ENCODE measurements around the gene COA1.
"Not testable (repeated sequence)": the region's sequence is repeated elsewhere in the genome, so short reads cannot be mapped to it uniquely, and the experiment has no call there.

The COA1 gene

DNA sequence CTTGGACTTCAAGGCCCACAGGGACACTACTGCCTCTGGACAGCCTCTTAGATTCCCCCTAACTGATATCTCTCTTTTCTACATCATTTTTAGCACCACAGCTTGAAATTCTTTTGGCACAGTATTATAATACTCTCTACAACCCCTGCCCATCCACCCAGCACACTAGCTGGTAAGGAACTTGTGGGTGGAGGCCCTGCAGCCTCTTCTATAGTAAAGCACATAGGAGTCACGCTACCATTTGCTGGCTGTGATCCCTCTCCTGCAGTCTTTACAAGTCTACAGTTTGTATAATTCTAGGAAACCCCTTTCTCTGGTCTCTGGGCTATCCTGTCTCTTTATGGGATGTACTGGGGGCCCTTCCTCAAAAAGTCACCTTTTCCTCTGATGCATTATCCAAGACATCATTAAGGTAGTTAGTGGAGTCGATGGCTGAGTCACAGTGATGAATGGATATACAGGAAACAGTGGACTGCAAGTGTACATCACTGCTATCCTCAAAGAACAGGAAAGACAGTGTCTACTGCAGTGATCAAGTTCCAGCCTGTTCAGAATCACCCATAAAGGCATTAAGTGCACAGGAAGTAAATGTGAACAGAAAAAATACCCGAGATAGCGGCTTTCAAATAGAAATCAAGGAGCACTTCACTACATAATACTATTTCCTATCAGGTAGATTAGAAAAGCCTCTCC, 92.1 kb downstream of the COA1 start:
- no peak for DNase-seq (ENCODE audit: extremely low read depth in 1 of 2, low read depth in 1 of 2)

GRCh38 chr7:43636093-43636492, 93.2 kb downstream of the COA1 start:
- DNase-seq (ENCODE audit: extremely low read depth in 1 of 2, low read depth in 1 of 2): no peak

- DNase-seq (ENCODE audit: extremely low read depth in 1 of 2, low read depth in 1 of 2): no peak
Observed at GRCh38 chr7:43634384-43634783, 94.9 kb downstream of the COA1 start.

DNA sequence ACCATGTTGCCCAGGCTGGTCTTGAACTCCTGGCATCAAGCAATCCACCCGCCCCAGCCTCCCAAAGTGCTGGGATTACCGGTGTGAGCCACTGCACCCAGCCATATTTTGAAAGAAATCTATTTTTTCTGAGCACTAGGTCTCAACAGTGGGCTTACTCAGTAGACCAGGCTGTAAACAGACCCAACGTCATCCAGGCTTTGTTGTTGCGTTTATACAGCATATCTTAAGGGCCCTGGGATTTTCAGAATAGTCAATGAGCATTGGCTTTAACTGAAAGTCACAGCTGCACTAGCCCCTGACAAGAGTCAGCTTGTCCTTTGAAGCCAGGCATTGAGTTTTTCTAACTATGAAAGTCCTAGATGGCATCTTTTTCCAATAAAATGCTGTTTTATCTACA, 96.6 kb downstream of the COA1 start:
- DNase-seq (ENCODE audit: extremely low read depth in 1 of 2, low read depth in 1 of 2): no peak

DNA sequence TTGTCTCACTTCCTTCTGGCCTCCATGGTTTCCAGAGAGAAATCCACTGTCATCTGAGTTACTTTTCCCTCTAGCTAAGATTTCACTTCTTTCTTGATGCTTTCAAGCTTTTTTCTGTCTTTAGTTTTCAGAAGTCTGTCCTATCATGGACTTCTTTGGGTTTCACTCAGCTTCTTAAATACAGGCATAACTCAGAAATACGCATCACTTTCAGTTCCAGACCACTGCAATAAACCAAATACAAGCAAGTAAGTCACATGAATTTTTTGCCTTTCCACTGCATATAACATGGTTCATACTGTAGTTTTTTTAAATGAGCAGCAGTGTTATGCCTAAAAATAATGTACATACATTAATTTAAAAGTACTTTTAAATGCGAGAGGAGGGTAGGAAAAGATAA, 97.8 kb downstream of the COA1 start:
- DNase-seq (ENCODE audit: extremely low read depth in 1 of 2, low read depth in 1 of 2): no peak

- no peak for DNase-seq (ENCODE audit: extremely low read depth in 1 of 2, low read depth in 1 of 2)
Observed at GRCh38 chr7:43630482-43630881, 98.8 kb downstream of the COA1 start.

DNA sequence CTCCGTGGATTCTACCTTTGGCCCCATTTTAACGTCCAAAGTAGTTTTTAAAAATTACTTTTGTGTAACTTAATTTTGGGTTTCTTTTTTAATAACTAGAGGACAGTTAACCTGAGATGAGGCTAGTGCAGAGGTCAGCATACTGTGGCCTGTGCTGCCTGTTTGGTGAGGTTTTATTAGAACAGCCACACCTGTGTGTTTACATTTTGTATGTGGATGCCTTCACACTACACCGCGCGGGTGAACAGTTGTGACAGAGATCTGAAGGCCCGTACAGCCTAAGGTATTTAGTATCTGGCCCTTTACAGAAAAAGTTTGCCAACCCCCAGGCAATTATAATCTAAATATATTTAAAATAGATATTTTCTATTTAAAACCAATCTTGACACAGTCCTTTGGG, 99.5 kb downstream of the COA1 start:
- no peak for DNase-seq (ENCODE audit: extremely low read depth in 1 of 2, low read depth in 1 of 2)

GRCh38 chr7:43628431-43628830, 100.9 kb downstream of the COA1 start:
- no peak for DNase-seq (ENCODE audit: extremely low read depth in 1 of 2, low read depth in 1 of 2)

DNA sequence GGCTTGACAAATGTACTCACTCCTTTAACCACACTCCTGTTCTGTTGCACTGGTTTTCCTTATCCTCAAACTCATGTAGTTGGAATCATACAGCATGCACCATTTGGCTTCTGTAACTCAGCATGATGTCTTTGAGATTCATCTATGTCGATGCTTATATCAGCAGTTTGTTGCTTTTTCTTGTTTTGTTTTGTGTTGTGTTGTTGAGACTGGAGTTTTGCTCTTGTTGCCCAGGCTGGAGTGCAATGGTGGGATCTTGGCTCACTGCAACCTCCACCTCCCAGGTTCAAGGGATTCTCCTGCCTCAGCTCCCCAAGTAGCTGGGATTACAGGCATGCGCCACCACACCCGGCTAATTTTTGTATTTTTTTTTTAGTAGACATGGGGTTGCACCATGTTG, 101.5 kb downstream of the COA1 start:
- not testable (repeated sequence) for DNase-seq (ENCODE audit: extremely low read depth in 1 of 2, low read depth in 1 of 2)

- DNase-seq (ENCODE audit: extremely low read depth in 1 of 2, low read depth in 1 of 2): no peak
Observed at GRCh38 chr7:43626695-43627094, 102.6 kb downstream of the COA1 start.

GRCh38 chr7:43625980-43626379, 103.3 kb downstream of the COA1 start:
- no peak for DNase-seq (ENCODE audit: extremely low read depth in 1 of 2, low read depth in 1 of 2)

GRCh38 chr7:43625453-43625852, 103.9 kb downstream of the COA1 start:
- DNase-seq (ENCODE audit: extremely low read depth in 1 of 2, low read depth in 1 of 2): peak in 1 of 2 donors; percentile 21

- no peak for DNase-seq (ENCODE audit: extremely low read depth in 1 of 2, low read depth in 1 of 2)
Observed at GRCh38 chr7:43624156-43624555, 105.2 kb downstream of the COA1 start.

GRCh38 chr7:43621729-43622448, 107.4 kb downstream of the COA1 start:
- DNase-seq (ENCODE audit: extremely low read depth in 1 of 2, low read depth in 1 of 2): no peak

GRCh38 chr7:43619213-43620012, 109.9 kb downstream of the COA1 start:
- no peak for DNase-seq (ENCODE audit: extremely low read depth in 1 of 2, low read depth in 1 of 2)

DNA sequence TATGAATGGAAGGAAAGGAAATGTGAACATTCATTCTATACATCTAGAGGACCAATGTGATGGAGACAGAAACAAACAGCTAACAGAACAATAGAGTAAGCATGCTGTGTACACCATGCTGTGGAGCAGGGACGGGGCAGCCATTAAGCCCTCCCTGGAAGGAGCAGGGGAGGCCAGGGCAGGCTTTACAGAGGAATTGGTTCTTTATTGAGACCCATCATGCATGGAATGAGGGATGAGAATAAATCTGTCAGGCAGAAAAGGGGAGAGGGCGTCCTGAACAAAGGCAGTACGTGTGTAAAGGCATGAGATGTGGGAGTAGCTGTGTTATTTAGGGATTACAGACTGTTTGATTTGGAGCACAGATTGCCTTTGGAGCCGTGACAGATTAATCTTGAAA, 111.2 kb downstream of the COA1 start:
- no peak for DNase-seq (ENCODE audit: extremely low read depth in 1 of 2, low read depth in 1 of 2)

GRCh38 chr7:43616977-43617376, 112.3 kb downstream of the COA1 start:
- DNase-seq (ENCODE audit: extremely low read depth in 1 of 2, low read depth in 1 of 2): no peak

GRCh38 chr7:43615558-43616145, 113.7 kb downstream of the COA1 start:
- DNase-seq (ENCODE audit: extremely low read depth in 1 of 2, low read depth in 1 of 2): no peak

DNA sequence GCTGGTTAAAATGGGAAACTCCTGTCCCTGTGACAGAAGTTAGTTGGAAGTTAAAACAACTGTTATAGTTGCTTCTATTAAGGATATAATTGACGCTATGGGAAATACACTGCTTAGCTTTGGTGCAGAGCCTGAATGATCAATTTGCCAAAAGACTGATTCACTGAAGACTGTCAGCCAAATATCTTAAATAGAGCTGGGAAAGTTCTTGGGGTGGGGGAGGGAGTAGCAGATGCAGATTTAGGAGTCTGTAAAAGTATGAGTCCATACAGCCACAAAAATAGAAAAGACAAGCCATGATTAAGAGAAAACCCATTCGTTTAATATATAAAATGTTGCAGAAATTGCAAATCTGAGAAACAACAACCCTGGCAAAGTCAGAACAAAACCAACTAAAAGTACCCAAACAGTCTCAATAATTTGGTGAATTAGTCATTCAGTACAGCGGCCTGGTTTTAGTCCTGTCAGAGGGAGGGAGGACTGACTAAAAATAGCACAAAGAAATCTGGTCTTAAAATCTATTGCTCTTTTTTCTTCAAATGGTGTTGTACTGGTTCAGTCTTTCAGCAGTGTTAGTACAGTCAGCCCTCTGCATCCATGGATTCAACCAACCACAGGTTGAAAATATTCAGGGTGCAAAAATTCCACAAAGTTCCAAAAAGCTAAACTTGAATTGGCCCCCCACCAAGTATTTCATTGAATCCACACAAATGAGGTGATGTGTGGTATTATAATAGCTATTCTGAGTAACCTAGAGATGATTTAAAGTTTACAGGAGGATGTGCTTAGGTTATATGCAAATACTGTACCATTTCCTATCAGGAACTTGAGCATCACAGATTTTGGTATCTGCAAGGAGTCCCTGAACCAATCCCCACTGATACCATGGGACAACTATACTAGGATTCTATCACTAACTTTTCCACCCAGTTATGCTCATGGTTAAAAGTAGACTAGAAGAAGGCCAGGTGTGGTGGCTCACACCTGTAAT, 116.4 kb downstream of the COA1 start:
- no peak for DNase-seq (ENCODE audit: extremely low read depth in 1 of 2, low read depth in 1 of 2)

- DNase-seq (ENCODE audit: extremely low read depth in 1 of 2, low read depth in 1 of 2): no peak
Observed at GRCh38 chr7:43612128-43612527, 117.2 kb downstream of the COA1 start.

Data from activated CD8-positive, alpha-beta memory T cell treated with anti-CD3 and anti-CD28 coated beads for 1 hour (primary cell).